ENCODE data around the gene STAT2. TPM values are rescaled to one million over a fixed set of nuclear protein-coding genes. Genes with fewer than 3 reads are reported as not detected.

Gene STAT2
- total and polyA plus RNA-seq, 2 of the 13 experiments (the other 11 are each of a cell fraction or from before 2014, with no cell fraction given), result 43.5 to 84.6 TPM

DNA sequence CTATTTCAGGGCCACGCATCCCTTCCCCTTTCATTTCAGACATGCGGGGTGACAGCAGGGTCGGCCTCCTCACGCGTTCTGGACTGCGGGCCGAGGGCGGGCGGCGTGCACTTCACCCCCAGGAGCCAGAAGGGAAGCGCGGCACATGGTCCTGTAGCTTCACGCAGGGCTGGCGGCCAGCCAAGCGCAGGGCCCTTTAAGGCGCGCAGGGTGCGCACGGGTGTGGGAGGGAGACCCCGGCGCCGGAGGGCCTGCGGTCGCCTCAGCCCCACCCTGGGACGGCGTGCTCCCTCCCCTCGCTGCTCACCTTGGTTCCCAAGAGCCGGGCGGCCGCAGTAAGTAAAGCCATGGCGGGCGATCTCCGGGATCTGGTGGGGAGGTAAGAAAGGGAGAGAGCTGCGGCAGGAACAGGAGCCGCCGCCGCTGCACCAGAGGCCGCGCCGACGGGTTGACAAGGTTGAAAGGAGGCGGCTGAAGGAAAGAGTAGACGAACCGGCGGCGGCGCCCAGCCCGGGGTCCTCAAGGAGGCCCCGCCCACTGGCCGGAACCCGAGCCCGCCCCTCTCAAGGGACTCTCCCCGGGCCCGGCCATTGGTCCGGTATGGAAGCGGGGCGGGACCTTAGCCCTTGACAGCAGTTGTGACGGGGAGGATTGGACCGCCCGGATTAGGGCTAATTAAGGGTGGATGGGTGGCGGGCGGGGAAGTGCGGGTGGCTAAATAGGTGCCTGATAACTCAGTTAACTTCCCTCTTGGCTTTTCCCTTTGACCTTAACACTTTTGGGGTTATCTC, 59.9 kb downstream of the STAT2 start, which contains the start of gene CS (continued):
- no peak for TF ChIP-seq TSC22D2 (CRISPR knock-in tag; IDR thresholded peaks at IDR 0.05; ENCODE audit: borderline replicate concordance)
- TF ChIP-seq, protein P1, sequence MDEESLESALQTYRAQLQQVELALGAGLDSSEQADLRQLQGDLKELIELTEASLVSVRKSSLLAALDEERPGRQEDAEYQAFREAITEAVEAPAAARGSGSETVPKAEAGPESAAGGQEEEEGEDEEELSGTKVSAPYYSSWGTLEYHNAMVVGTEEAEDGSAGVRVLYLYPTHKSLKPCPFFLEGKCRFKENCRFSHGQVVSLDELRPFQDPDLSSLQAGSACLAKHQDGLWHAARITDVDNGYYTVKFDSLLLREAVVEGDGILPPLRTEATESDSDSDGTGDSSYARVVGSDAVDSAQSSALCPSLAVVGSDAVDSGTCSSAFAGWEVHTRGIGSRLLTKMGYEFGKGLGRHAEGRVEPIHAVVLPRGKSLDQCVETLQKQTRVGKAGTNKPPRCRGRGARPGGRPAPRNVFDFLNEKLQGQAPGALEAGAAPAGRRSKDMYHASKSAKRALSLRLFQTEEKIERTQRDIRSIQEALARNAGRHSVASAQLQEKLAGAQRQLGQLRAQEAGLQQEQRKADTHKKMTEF (CRISPR knock-in tag; IDR thresholded peaks at IDR 0.05), result peak; percentile 47; the same call in 1 of the 2 replicates
- TF ChIP-seq SP4 (CRISPR knock-in tag; IDR thresholded peaks at IDR 0.05), result peak; percentile 68; the same call in 1 of the 2 replicates
- peak; percentile 32 for TF ChIP-seq JARID2 (CRISPR knock-in tag; IDR thresholded peaks at IDR 0.05; ENCODE audit: insufficient replicate concordance)
- peak; percentile 41; the same call in 1 of the 2 replicates for TF ChIP-seq PHF20 (CRISPR knock-in tag; IDR thresholded peaks at IDR 0.05)
- TF ChIP-seq PAX8 (CRISPR knock-in tag; IDR thresholded peaks at IDR 0.05; ENCODE audit: borderline replicate concordance), result 0 out of 2 replicates have a peak, but pooled peaks have one; percentile 60
- no peak for TF ChIP-seq STAT6 (CRISPR knock-in tag; IDR thresholded peaks at IDR 0.05; ENCODE audit: borderline replicate concordance)
- TF ChIP-seq, protein P2, sequence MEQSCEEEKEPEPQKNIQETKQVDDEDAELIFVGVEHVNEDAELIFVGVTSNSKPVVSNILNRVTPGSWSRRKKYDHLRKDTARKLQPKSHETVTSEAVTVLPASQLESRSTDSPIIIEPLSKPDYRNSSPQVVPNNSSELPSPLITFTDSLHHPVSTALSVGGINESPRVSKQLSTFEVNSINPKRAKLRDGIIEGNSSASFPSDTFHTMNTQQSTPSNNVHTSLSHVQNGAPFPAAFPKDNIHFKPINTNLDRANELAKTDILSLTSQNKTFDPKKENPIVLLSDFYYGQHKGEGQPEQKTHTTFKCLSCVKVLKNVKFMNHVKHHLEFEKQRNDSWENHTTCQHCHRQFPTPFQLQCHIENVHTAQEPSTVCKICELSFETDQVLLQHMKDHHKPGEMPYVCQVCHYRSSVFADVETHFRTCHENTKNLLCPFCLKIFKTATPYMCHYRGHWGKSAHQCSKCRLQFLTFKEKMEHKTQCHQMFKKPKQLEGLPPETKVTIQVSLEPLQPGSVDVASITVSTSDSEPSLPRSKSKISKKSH (CRISPR knock-in tag; IDR thresholded peaks at IDR 0.05; ENCODE audit: borderline replicate concordance), result 0 out of 2 replicates have a peak, but pooled peaks have one; percentile 30
- 0 out of 2 replicates have a peak, but pooled peaks have one; percentile 13 for TF ChIP-seq ZBTB34 (CRISPR knock-in tag; IDR thresholded peaks at IDR 0.05)
- peak; percentile 45; the same call in 1 of the 2 replicates for TF ChIP-seq ZNF430 (CRISPR knock-in tag; IDR thresholded peaks at IDR 0.05)
- peak; percentile 53; the same call in 1 of the 2 replicates for TF ChIP-seq RXRA (CRISPR knock-in tag; IDR thresholded peaks at IDR 0.05)
- TF ChIP-seq ZNF781 (CRISPR knock-in tag; IDR thresholded peaks at IDR 0.05; ENCODE audit: borderline replicate concordance, not compliant biosample characterization), result peak; percentile 43
- TF ChIP-seq NFIC (IDR thresholded peaks at IDR 0.05; ENCODE audit: low read length), result peak; percentile 57; the same call in 1 of the 2 replicates
- peak; percentile 90 for TF ChIP-seq SP2 (CRISPR knock-in tag; IDR thresholded peaks at IDR 0.05)
- peak; percentile 53; the same call in 1 of the 2 replicates for TF ChIP-seq PITX1 (CRISPR knock-in tag; IDR thresholded peaks at IDR 0.05)
- peak; percentile 83; the same call in 1 of the 2 replicates for TF ChIP-seq ZNF230 (CRISPR knock-in tag; IDR thresholded peaks at IDR 0.05)
- TF ChIP-seq ZNF83 (CRISPR knock-in tag; IDR thresholded peaks at IDR 0.05; ENCODE audit: borderline replicate concordance), result no peak
- peak; percentile 90 for TF ChIP-seq KDM5B (CRISPR knock-in tag; IDR thresholded peaks at IDR 0.05; ENCODE audit: borderline replicate concordance)
- TF ChIP-seq ATF7-NPFF (CRISPR knock-in tag; IDR thresholded peaks at IDR 0.05; ENCODE audit: low read depth), result peak; percentile 27; the same call in 1 of the 2 replicates
- no peak for TF ChIP-seq ZNF432 (CRISPR knock-in tag; IDR thresholded peaks at IDR 0.05; ENCODE audit: borderline replicate concordance)
- TF ChIP-seq, protein P3, sequence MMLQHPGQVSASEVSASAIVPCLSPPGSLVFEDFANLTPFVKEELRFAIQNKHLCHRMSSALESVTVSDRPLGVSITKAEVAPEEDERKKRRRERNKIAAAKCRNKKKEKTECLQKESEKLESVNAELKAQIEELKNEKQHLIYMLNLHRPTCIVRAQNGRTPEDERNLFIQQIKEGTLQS (CRISPR knock-in tag; IDR thresholded peaks at IDR 0.05), result 0 out of 2 replicates have a peak, but pooled peaks have one; percentile 3
